ENCODE data around the gene PREPL. TPM values are rescaled to one million over a fixed set of nuclear protein-coding genes. Genes with fewer than 3 reads are reported as not detected.

Gene PREPL
- total and polyA plus RNA-seq, 2 of the 8 experiments (the other 6 are each of a cell fraction or from before 2014, with no cell fraction given) = 13.6 to 38.9 TPM

GRCh38 chr2:44335806-44336538 is 25.3 kb downstream of the PREPL start:
- Histone ChIP-seq H3K79me1 (ENCODE audit: low read depth, low read length) (no peaks in the 10 kb centered on the region), H3K23me2 (ENCODE audit: low read depth, low read length) (no peaks in the 10 kb centered on the region), H4K5ac (ENCODE audit: insufficient read length, low read depth, low read length) (no peak overlapping the region), H3K4ac (replicated peaks; ENCODE audit: insufficient read length, low read depth, low read length) (no peak overlapping the region), H4K8ac (ENCODE audit: extremely low read depth, insufficient read depth, low read length) (no peak overlapping the region), H3K9me3 (ENCODE audit: insufficient read depth in 2 of 2, low read depth in 1 of 2, low read length in 1 of 2) (no peaks in the 10 kb centered on the region), H3K9ac (replicated peaks in 1 of 4; ENCODE audit: extremely low read depth in 1 of 4, low read depth in 3 of 4, low read length in 3 of 4) (no peak overlapping the region), H2BK5ac (ENCODE audit: low read depth, low read length) (no peak overlapping the region), H3K79me2 (ENCODE audit: control insufficient read depth in 1 of 2, insufficient read depth in 2 of 2, low read length in 2 of 2) (no peaks in the 10 kb centered on the region), H3K18ac (ENCODE audit: extremely low read depth, low read length) (no peak overlapping the region), H2AK5ac (ENCODE audit: low read depth, low read length) (no peak overlapping the region), H2BK12ac (ENCODE audit: low read depth, low read length) (no peak overlapping the region), H2BK20ac (ENCODE audit: low read length) (no peak overlapping the region), H3K27ac (ENCODE audit: low read depth, low read length) (no peak overlapping the region), H3K4me1 (replicated peaks in 1 of 4; ENCODE audit: control insufficient read depth in 3 of 4, insufficient read depth in 4 of 4, low read length in 3 of 4) (no peaks in the 10 kb centered on the region), H3K27me3 (replicated peaks in 1 of 4; ENCODE audit: control insufficient read depth in 3 of 4, extremely low read depth in 1 of 4, insufficient read depth in 3 of 4, low read length in 3 of 4) (no peaks in the 10 kb centered on the region), H3K36me3 (ENCODE audit: control insufficient read depth in 2 of 4, insufficient read depth in 4 of 4, low read length in 3 of 4) (peaks cover 0 to 23% (median 16%) of the 10 kb centered on the region in 4 experiments; a peak in 5 of 8 replicates), H3K4me2 (ENCODE audit: insufficient read depth in 1 of 2, low read depth in 2 of 2, low read length in 2 of 2) (no peak overlapping the region), H3K4me3 (ENCODE audit: extremely low read depth in 1 of 4, insufficient read depth in 2 of 4, low read depth in 3 of 4, low read length in 4 of 4) (no peak overlapping the region), H4K91ac (replicated peaks; ENCODE audit: insufficient read length, low read length) (no peak overlapping the region), H2AFZ (ENCODE audit: low read length) (no peak overlapping the region), H3K23ac (ENCODE audit: insufficient read length) (no peak overlapping the region), H4K20me1 (replicated peaks in 1 of 2; ENCODE audit: control insufficient read depth in 1 of 2, insufficient read depth in 2 of 2, low read length in 2 of 2) (no peaks in the 10 kb centered on the region), H2BK15ac (ENCODE audit: low read length) (no peak overlapping the region), H3K14ac (ENCODE audit: insufficient read length) (no peak overlapping the region), H2BK120ac (replicated peaks; ENCODE audit: low read depth, low read length) (no peak overlapping the region), H3K56ac (replicated peaks; ENCODE audit: insufficient read length, low read depth, low read length) (no peak overlapping the region)
- TF ChIP-seq CHD1 (IDR thresholded peaks at IDR 0.05; ENCODE audit: low read depth, low read length) (no peak), TAF1 (IDR thresholded peaks at IDR 0.05; ENCODE audit: low read depth, low read length) (no peak), GABPA (IDR thresholded peaks at IDR 0.05; ENCODE audit: borderline replicate concordance, insufficient read depth, low read length) (no peak), CHD2 (IDR thresholded peaks at IDR 0.05; ENCODE audit: low read length) (no peak), BACH1 (IDR thresholded peaks at IDR 0.05; ENCODE audit: low read length) (no peak), KDM5A (IDR thresholded peaks at IDR 0.05; ENCODE audit: low read length) (no peak), RBBP5 (IDR thresholded peaks at IDR 0.05; ENCODE audit: borderline replicate concordance, low read depth, low read length) (no peak)
- no peak for FAIRE-seq
- 100% methylated on average over 2 of the region's 2 CpGs; no CpG with 5 or more reads in 1 of the 2 experiments for WGBS, 2 experiments (ENCODE audit: extremely low coverage in 1 of 2, insufficient coverage in 1 of 2, insufficient read length in 1 of 2, insufficient replicate concordance in 2 of 2, low coverage in 1 of 2, low lambda C conversion rate in 2 of 2, missing lambda C conversion rate in 1 of 2)
- DNase-seq (ENCODE audit: low read depth in 1 of 2, low spot score in 2 of 2) = no peak
- ChIA-PET POLR2A (ENCODE audit: partially characterized antibody) (no interaction called here), CTCF (ENCODE audit: partially characterized antibody) (no interaction called here)

Measured in H1 (cell line).